IMR-90 (cell line): ENCODE data around the gene LRP1B. TPM values are rescaled to one million over a fixed set of nuclear protein-coding genes. Genes with fewer than 3 reads are reported as not detected.

ENCODE experiments used
- ATAC-seq: fragments of 200-7000 bp; cut with Tn5 transposase; 2 replicates; pipeline ENCODE4 v1.9.1; 2020; ENCODE audit warnings: low read depth, mild to moderate bottlenecking, moderate library complexity
- BruUV-seq: library from RNA; stranded (reverse); fragments of 400-500 nt; replicated peaks from 2 replicates; lab custom pipeline; 2021; lab: Mats Ljungman, UMichigan
- CTCF ChIA-PET: fragments of 300-600 bp; formaldehyde crosslinking; extraction: SDS; loops from one replicate; lab custom pipeline; 2021; ENCODE audit warnings: antibody characterized with exemption; lab: Yijun Ruan, JAX
- POLR2A ChIA-PET: fragments of 300-600 bp; sonication (Branson Sonifier 250); formaldehyde crosslinking; loops from one replicate; lab custom pipeline; 2022; ENCODE audit warnings: antibody characterized with exemption; ENCODE audit not compliant: unreplicated experiment; lab: Charles Lee
- DNase-seq: peaks from one replicate; pipeline ENCODE4 v3.0.0; 2013
- H2AFZ ChIP-seq: replicated peaks from 2 replicates; pipeline ENCODE3; 2013; ENCODE audit warnings: low read length, mild to moderate bottlenecking; ENCODE audit not compliant: poor library complexity
- H2AK5ac ChIP-seq: 2 replicates; pipeline ENCODE4 v1.6.1; 2013; ENCODE audit warnings: low read depth, low read length, inconsistent platforms
- H2AK9ac ChIP-seq: replicated peaks from 2 replicates; pipeline ENCODE3; 2013; ENCODE audit warnings: mild to moderate bottlenecking, low read depth, low read length, moderate library complexity; ENCODE audit not compliant: poor library complexity
- H2BK120ac ChIP-seq: 2 replicates; pipeline ENCODE4 v1.6.1; 2013; ENCODE audit warnings: low read depth, low read length, inconsistent platforms
- H2BK15ac ChIP-seq: 3 replicates; pipeline ENCODE4 v1.6.1; 2013; ENCODE audit warnings: low read depth, low read length, inconsistent platforms
- H2BK20ac ChIP-seq: 2 replicates; pipeline ENCODE4 v1.6.1; 2013; ENCODE audit warnings: low read depth, mild to moderate bottlenecking, inconsistent platforms, low read length, moderate library complexity
- H2BK5ac ChIP-seq: 2 replicates; pipeline ENCODE4 v1.6.1; 2013; ENCODE audit warnings: mild to moderate bottlenecking, low read depth, low read length, inconsistent platforms; ENCODE audit not compliant: poor library complexity, severe bottlenecking
- H3K14ac ChIP-seq: replicated peaks from 2 replicates; pipeline ENCODE4 v1.6.1; 2013; ENCODE audit warnings: low read depth, low read length, inconsistent platforms
- H3K18ac ChIP-seq: 2 replicates; pipeline ENCODE4 v1.6.1; 2013; ENCODE audit warnings: low read depth, low read length, control low read depth
- H3K23ac ChIP-seq: 2 replicates; pipeline ENCODE4 v1.6.1; 2013; ENCODE audit warnings: low read depth, low read length, inconsistent platforms
- H3K27ac ChIP-seq: 2 replicates; pipeline ENCODE4 v1.5.1; 2013; ENCODE audit warnings: mild to moderate bottlenecking, control low read depth, low read length; ENCODE audit not compliant: insufficient read depth
- H3K27me3 ChIP-seq: 2 replicates; pipeline ENCODE4 v1.6.1; 2013; ENCODE audit warnings: low read length; ENCODE audit not compliant: control insufficient read depth, insufficient read depth
- H3K36me3 ChIP-seq: 2 replicates; pipeline ENCODE4 v1.6.1; 2013; ENCODE audit warnings: low read length, mixed read lengths; ENCODE audit not compliant: control insufficient read depth, insufficient read depth
- H3K4ac ChIP-seq: 2 replicates; pipeline ENCODE4 v1.6.1; 2013; ENCODE audit warnings: low read depth, low read length, inconsistent platforms
- H3K4me1 ChIP-seq: 2 replicates; pipeline ENCODE4 v1.6.1; 2013; ENCODE audit warnings: low read length, mixed read lengths; ENCODE audit not compliant: control insufficient read depth, insufficient read depth
- H3K4me2 ChIP-seq: 2 replicates; pipeline ENCODE4 v1.6.1; 2013; ENCODE audit warnings: low read depth, mild to moderate bottlenecking, control low read depth, low read length, moderate library complexity
- H3K4me3 ChIP-seq: 2 replicates; pipeline ENCODE4 v1.5.1; 2013; ENCODE audit warnings: low read depth, mild to moderate bottlenecking, control low read depth, low read length, moderate library complexity; ENCODE audit not compliant: insufficient read depth
- H3K56ac ChIP-seq: 2 replicates; pipeline ENCODE4 v1.6.1; 2013; ENCODE audit warnings: low read length, inconsistent platforms; ENCODE audit not compliant: insufficient read depth; ENCODE audit errors: extremely low read depth
- H3K79me1 ChIP-seq, 2 experiments: 2 replicates each; pipeline ENCODE4 v1.6.1; 2013; ENCODE audit warnings: low read length in 2 of 2, inconsistent platforms in 1 of 2, low read depth in 1 of 2
- H3K9ac ChIP-seq: 2 replicates; pipeline ENCODE4 v1.6.1; 2013; ENCODE audit warnings: low read depth, low read length, control low read depth
- H3K9me1 ChIP-seq: 2 replicates; pipeline ENCODE4 v1.6.1; 2013; ENCODE audit warnings: low read length, inconsistent platforms; ENCODE audit not compliant: insufficient read depth
- H3K9me3 ChIP-seq: 2 replicates; pipeline ENCODE4 v1.6.1; 2013; ENCODE audit warnings: low read length; ENCODE audit not compliant: control insufficient read depth, insufficient read depth
- H4K20me1 ChIP-seq: 2 replicates; pipeline ENCODE4 v1.6.1; 2013; ENCODE audit warnings: low read length, inconsistent platforms; ENCODE audit not compliant: insufficient read depth
- H4K5ac ChIP-seq: 2 replicates; pipeline ENCODE4 v1.6.1; 2013; ENCODE audit warnings: mild to moderate bottlenecking, low read depth, low read length, control low read depth
- H4K8ac ChIP-seq, 2 experiments: 2 replicates each; pipeline ENCODE4 v1.6.1; 2013; ENCODE audit warnings: low read depth in 2 of 2, low read length in 2 of 2, control low read depth in 1 of 2, inconsistent platforms in 1 of 2
- H4K91ac ChIP-seq: 2 replicates; pipeline ENCODE4 v1.6.1; 2013; ENCODE audit warnings: low read depth, low read length, inconsistent platforms; ENCODE audit not compliant: insufficient read depth
- BHLHE40 ChIP-seq: fragments of 150-350 bp; IDR thresholded peaks from 2 replicates; pipeline ENCODE4 v1.6.1; 2016; ENCODE audit warnings: mild to moderate bottlenecking, low read depth, low read length
- CEBPB ChIP-seq: IDR thresholded peaks from 2 replicates; pipeline ENCODE4 v1.6.1; 2012; ENCODE audit warnings: low read depth, low read length, improper control_type of control experiment
- CHD1 ChIP-seq: IDR thresholded peaks from 2 replicates; pipeline ENCODE4 v1.6.1; 2012; ENCODE audit warnings: low read depth, low read length, improper control_type of control experiment
- FOS ChIP-seq: fragments of 150-350 bp; IDR thresholded peaks from 2 replicates; pipeline ENCODE4 v1.6.1; 2016; ENCODE audit warnings: low read depth, low read length
- MAFK ChIP-seq: IDR thresholded peaks from 2 replicates; pipeline ENCODE4 v1.6.1; 2012; ENCODE audit warnings: low read depth, low read length, improper control_type of control experiment
- MAZ ChIP-seq: IDR thresholded peaks from 2 replicates; pipeline ENCODE4 v1.6.1; 2012; ENCODE audit warnings: low read depth, mild to moderate bottlenecking, low read length, improper control_type of control experiment, moderate library complexity, borderline replicate concordance
- MXI1 ChIP-seq: IDR thresholded peaks from 2 replicates; pipeline ENCODE4 v1.6.1; 2012; ENCODE audit warnings: low read depth, mild to moderate bottlenecking, low read length, moderate library complexity, borderline replicate concordance
- NFE2L2 ChIP-seq: fragments of 150-350 bp; IDR thresholded peaks from 2 replicates; pipeline ENCODE4 v1.6.1; 2016; ENCODE audit warnings: low read depth, mild to moderate bottlenecking, low read length
- POLR2A ChIP-seq: IDR thresholded peaks from 2 replicates; pipeline ENCODE4 v1.6.1; 2012; ENCODE audit warnings: mild to moderate bottlenecking, low read depth, low read length
- RAD21 ChIP-seq: IDR thresholded peaks from 2 replicates; pipeline ENCODE4 v1.6.1; 2012; ENCODE audit warnings: low read length, improper control_type of control experiment
- RCOR1 ChIP-seq: IDR thresholded peaks from 2 replicates; pipeline ENCODE4 v1.6.1; 2012; ENCODE audit warnings: mild to moderate bottlenecking, low read length, improper control_type of control experiment; ENCODE audit not compliant: insufficient replicate concordance
- RFX5 ChIP-seq: IDR thresholded peaks from 2 replicates; pipeline ENCODE4 v1.8.0; 2012; ENCODE audit warnings: low read depth, mild to moderate bottlenecking, low read length, moderate library complexity
- SMC3 ChIP-seq: fragments of 150-350 bp; IDR thresholded peaks from 2 replicates; pipeline ENCODE4 v1.6.1; 2016; ENCODE audit warnings: low read depth, mild to moderate bottlenecking, antibody characterized with exemption, low read length, moderate library complexity
- WGBS, 2 experiments: methylation state at CpG; one replicate each; pipeline versions ENCODE4 v1.1.5 to v1.1.7; 2013; ENCODE audit warnings: missing lambda C conversion rate in 2 of 2; ENCODE audit not compliant: insufficient read length in 1 of 2; ENCODE audit errors: extremely low coverage in 2 of 2; 5-methylcytosine and 5-hydroxymethylcytosine counted together
- dilution Hi-C: fragments of 300-500 bp; cut with HindIII; formaldehyde crosslinking; loops from one replicate; pipeline ENCODE4 v1.14.3; 2018; ENCODE audit warnings: low sequenced_read_pairs; ENCODE audit not compliant: unreplicated experiment
- in situ Hi-C: fragments of 300-500 bp; cut with MboI; formaldehyde crosslinking; loops from 3 replicates; pipeline ENCODE4 v1.14.3; 2019; ENCODE audit warnings: low sequenced_read_pairs, inconsistent platforms, mixed read lengths
- intact Hi-C: fragments of 100-400 bp; cut with micrococcal nuclease; formaldehyde crosslinking; loops from 2 replicates; pipeline ENCODE4 v1.10.0; 2022
- polyA plus RNA-seq, 3 experiments: library from polyadenylated mRNA; depleted of rRNA; stranded (reverse); fragments of >200 nt; gene quantifications; 2 replicates each; pipeline ENCODE4 v1.2.3, GENCODE V29; 2012; ENCODE audit warnings: low replicate concordance in 1 of 3
- total RNA-seq: library from RNA; depleted of rRNA; stranded (reverse); fragments of >200 nt; gene quantifications from 2 replicates; pipeline ENCODE4 v1.2.3, GENCODE V29; 2012
- TF ChIP-seq, protein P1 (sequence below): fragments of 150-350 bp; IDR thresholded peaks from 2 replicates; pipeline ENCODE4 v1.6.1; 2017; ENCODE audit warnings: mild to moderate bottlenecking, antibody characterized with exemption, low read length, low read depth
- TF ChIP-seq, protein P2 (sequence below): fragments of 150-350 bp; IDR thresholded peaks from 2 replicates; pipeline ENCODE4 v1.6.1; 2016; ENCODE audit warnings: low read depth, mild to moderate bottlenecking, low read length, moderate library complexity, borderline replicate concordance
- TF ChIP-seq, protein P3 (sequence below): conservative IDR thresholded peaks from 2 replicates; pipeline ENCODE4 v1.5.1; 2012; ENCODE audit warnings: mild to moderate bottlenecking, low read depth, low read length, improper control_type of control experiment

LRP1B gene
- total and polyA plus RNA-seq, 2 of the 4 experiments (the other 2 are of a cell fraction), result under 0.01 to 0.02 TPM

DNA sequence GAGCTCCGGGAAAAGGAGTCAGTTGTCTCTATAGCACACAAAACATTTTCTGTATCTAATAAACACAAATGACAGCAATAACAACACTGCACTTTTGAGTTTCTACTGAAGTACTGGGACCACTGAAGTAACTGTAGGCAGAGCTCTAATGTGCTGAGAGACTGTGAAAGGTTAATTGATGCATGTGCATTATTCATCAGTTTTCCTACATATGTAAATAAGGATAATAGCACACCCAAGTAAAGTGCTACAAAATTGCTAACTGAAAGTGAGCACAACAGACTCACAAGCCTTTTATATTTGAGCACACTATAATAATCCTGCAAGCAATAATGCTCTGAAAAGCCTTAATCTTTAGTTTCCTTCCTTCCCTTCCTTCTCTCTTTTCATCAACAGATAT is 1051.6 kb downstream of the LRP1B start:
- in situ Hi-C loops (no loop called here), dilution Hi-C loops (no loop called here), intact Hi-C loops (no loop called here)
- H3K18ac ChIP-seq, result no peak overlapping the region
- H3K9me3 ChIP-seq, result no peaks in the 10 kb centered on the region
- no peak overlapping the region for H2BK20ac ChIP-seq
- H3K79me1 ChIP-seq, result no peaks in the 10 kb centered on the region
- no peak overlapping the region for H2AFZ ChIP-seq
- no peaks in the 10 kb centered on the region for H3K36me3 ChIP-seq
- no peak overlapping the region for H2BK120ac ChIP-seq
- CTCF ChIA-PET, result no interaction called here
- H3K27me3 ChIP-seq, result no peaks in the 10 kb centered on the region
- no peak overlapping the region for H2BK5ac ChIP-seq
- no TSS peak for BruUV-seq
- no peak overlapping the region for H3K27ac ChIP-seq
- ATAC-seq (no peak), DNase-seq (no peak)
- no peaks in the 10 kb centered on the region for H4K20me1 ChIP-seq
- no peak overlapping the region for H3K14ac ChIP-seq
- no peak overlapping the region for H3K9ac ChIP-seq
- no peak overlapping the region for H3K4me3 ChIP-seq
- no peak overlapping the region for H2AK9ac ChIP-seq
- no peaks in the 10 kb centered on the region for H3K9me1 ChIP-seq
- no peak overlapping the region for H3K56ac ChIP-seq
- H4K91ac ChIP-seq, result no peak overlapping the region
- H3K23ac ChIP-seq, result no peak overlapping the region
- H3K4ac ChIP-seq, result no peak overlapping the region
- no peak overlapping the region for H2AK5ac ChIP-seq
- WGBS, 2 experiments, result no CpG with 5 or more reads among the region's 1 CpG
- no peak overlapping the region for H2BK15ac ChIP-seq
- TF ChIP-seq NFE2L2, result no peak
- TF ChIP-seq CHD1, result no peak
- TF ChIP-seq, protein P1, sequence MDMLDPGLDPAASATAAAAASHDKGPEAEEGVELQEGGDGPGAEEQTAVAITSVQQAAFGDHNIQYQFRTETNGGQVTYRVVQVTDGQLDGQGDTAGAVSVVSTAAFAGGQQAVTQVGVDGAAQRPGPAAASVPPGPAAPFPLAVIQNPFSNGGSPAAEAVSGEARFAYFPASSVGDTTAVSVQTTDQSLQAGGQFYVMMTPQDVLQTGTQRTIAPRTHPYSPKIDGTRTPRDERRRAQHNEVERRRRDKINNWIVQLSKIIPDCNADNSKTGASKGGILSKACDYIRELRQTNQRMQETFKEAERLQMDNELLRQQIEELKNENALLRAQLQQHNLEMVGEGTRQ, result no peak
- TF ChIP-seq SMC3, result no peak
- TF ChIP-seq MAFK, result no peak
- TF ChIP-seq, protein P2, sequence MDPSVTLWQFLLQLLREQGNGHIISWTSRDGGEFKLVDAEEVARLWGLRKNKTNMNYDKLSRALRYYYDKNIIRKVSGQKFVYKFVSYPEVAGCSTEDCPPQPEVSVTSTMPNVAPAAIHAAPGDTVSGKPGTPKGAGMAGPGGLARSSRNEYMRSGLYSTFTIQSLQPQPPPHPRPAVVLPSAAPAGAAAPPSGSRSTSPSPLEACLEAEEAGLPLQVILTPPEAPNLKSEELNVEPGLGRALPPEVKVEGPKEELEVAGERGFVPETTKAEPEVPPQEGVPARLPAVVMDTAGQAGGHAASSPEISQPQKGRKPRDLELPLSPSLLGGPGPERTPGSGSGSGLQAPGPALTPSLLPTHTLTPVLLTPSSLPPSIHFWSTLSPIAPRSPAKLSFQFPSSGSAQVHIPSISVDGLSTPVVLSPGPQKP, result no peak
- no peak for TF ChIP-seq MXI1
- no peak for TF ChIP-seq MAZ
- TF ChIP-seq RFX5, result no peak
- no peak for TF ChIP-seq POLR2A
- TF ChIP-seq RCOR1, result no peak
- TF ChIP-seq BHLHE40, result no peak
- TF ChIP-seq, protein P3, sequence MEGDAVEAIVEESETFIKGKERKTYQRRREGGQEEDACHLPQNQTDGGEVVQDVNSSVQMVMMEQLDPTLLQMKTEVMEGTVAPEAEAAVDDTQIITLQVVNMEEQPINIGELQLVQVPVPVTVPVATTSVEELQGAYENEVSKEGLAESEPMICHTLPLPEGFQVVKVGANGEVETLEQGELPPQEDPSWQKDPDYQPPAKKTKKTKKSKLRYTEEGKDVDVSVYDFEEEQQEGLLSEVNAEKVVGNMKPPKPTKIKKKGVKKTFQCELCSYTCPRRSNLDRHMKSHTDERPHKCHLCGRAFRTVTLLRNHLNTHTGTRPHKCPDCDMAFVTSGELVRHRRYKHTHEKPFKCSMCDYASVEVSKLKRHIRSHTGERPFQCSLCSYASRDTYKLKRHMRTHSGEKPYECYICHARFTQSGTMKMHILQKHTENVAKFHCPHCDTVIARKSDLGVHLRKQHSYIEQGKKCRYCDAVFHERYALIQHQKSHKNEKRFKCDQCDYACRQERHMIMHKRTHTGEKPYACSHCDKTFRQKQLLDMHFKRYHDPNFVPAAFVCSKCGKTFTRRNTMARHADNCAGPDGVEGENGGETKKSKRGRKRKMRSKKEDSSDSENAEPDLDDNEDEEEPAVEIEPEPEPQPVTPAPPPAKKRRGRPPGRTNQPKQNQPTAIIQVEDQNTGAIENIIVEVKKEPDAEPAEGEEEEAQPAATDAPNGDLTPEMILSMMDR, result no peak
- no peak for TF ChIP-seq FOS
- TF ChIP-seq RAD21, result no peak
- TF ChIP-seq CEBPB, result no peak
- H4K5ac ChIP-seq, result no peak overlapping the region
- POLR2A ChIA-PET, result no interaction called here
- H3K4me1 ChIP-seq, result no peaks in the 10 kb centered on the region
- no peak overlapping the region for H4K8ac ChIP-seq
- no peak overlapping the region for H3K4me2 ChIP-seq
